H1 (cell line): ENCODE measurements around the gene KIAA1614. TPM values are rescaled to one million over a fixed set of nuclear protein-coding genes. Genes with fewer than 3 reads are reported as not detected.

Experiments used
- ASH2L ChIP-seq: fragments of 200-600, 300-600 bp; sonication (generic); IDR thresholded peaks from one replicate; pipeline ENCODE4 v1.7.1; 2017; ENCODE audit warnings: low read length
- ATF3 ChIP-seq: IDR thresholded peaks from 2 replicates; pipeline ENCODE4 v1.6.1; 2011; ENCODE audit warnings: low read depth, mild to moderate bottlenecking, low read length; ENCODE audit not compliant: insufficient read depth
- CHD7 ChIP-seq: fragments of 300-600 bp; sonication (generic); IDR thresholded peaks from 2 replicates; pipeline ENCODE4 v1.7.1; 2012; ENCODE audit warnings: low read length, moderate library complexity, mild to moderate bottlenecking, inconsistent platforms; ENCODE audit not compliant: insufficient replicate concordance
- EP300 ChIP-seq, 2 experiments: IDR thresholded peaks; 1 replicate in 1 of 2; 2 replicates in 1 of 2; pipeline ENCODE4 v1.6.1; 2011 to 2012; ENCODE audit warnings: low read depth in 2 of 2, low read length in 2 of 2, mild to moderate bottlenecking in 2 of 2, borderline replicate concordance in 1 of 2, inconsistent platforms in 1 of 2, moderate library complexity in 1 of 2
- GTF2F1 ChIP-seq: IDR thresholded peaks from 2 replicates; pipeline ENCODE4 v1.6.1; 2012; ENCODE audit warnings: low read depth, low read length, improper control_type of control experiment, borderline replicate concordance
- KDM5A ChIP-seq: fragments of 200-600 bp; IDR thresholded peaks from 2 replicates; pipeline ENCODE4 v1.7.1; 2012; ENCODE audit warnings: mild to moderate bottlenecking, low read length, inconsistent platforms, mixed read lengths
- NRF1 ChIP-seq: IDR thresholded peaks from 2 replicates; pipeline ENCODE4 v1.6.1; 2011; ENCODE audit warnings: mild to moderate bottlenecking, low read depth, low read length, improper control_type of control experiment
- POLR2AphosphoS5 ChIP-seq: IDR thresholded peaks from 2 replicates; pipeline ENCODE4 v1.6.1; 2011; ENCODE audit warnings: low read depth, low read length
- TAF7 ChIP-seq: optimal IDR thresholded peaks from 2 replicates; pipeline ENCODE3; 2011; ENCODE audit warnings: low read depth, mild to moderate bottlenecking, inconsistent platforms, low read length, moderate library complexity, borderline replicate concordance
- polyA plus RNA-seq, 7 experiments: library from polyadenylated mRNA; depleted of rRNA in 3 of 7; stranded (reverse) in 5 of 7; unstranded in 2 of 7; fragments of >200 nt in 5 of 7; fragments of 200-250 nt in 2 of 7; gene quantifications; 1 replicate in 5 of 7; 2 replicates in 1 of 7; 4 replicates in 1 of 7; pipeline versions ENCODE4 v1.2.1 to v1.2.3, GENCODE V29; 2011 to 2013; ENCODE audit warnings: missing spikeins in 2 of 7, mixed read lengths in 2 of 7
- total RNA-seq: library from RNA; stranded (reverse); fragmentation: NEBNext Ultra II Directional; extraction: Animal tissue kit (Norgen Biotek cat#: 25700); gene quantifications from 2 replicates; pipeline ENCODE4 v1.2.1, GENCODE V29; 2021

The KIAA1614 gene
- total and polyA plus RNA-seq, 2 of the 8 experiments (the other 6 are each of a cell fraction or from before 2014, with no cell fraction given): 1.3 to 3.1 TPM

GRCh38 chr1:180912801-180913565 lies at the start of gene KIAA1614 (continued):
- TF ChIP-seq KDM5A: no peak
- no peak for TF ChIP-seq GTF2F1
- TF ChIP-seq POLR2AphosphoS5: no peak
- TF ChIP-seq TAF7: peak; percentile 9
- TF ChIP-seq NRF1: no peak
- TF ChIP-seq CHD7: no peak
- TF ChIP-seq ASH2L: peak; percentile 32
- TF ChIP-seq EP300 (IDR thresholded peaks at IDR 0.05; ENCODE audit: borderline replicate concordance in 1 of 2, low read depth in 2 of 2, low read length in 2 of 2): no peak
- TF ChIP-seq ATF3: no peak
